Prostate gland (tissue), 2 donors: ENCODE data around the gene USP34.

Experiments
- POLR2AphosphoS5 ChIP-seq: sonication (generic); formaldehyde crosslinking; IDR thresholded peaks from one replicate; pipeline ENCODE4 v1.6.1; 2017; ENCODE audit warnings: antibody characterized with exemption
- TF ChIP-seq, protein P1 (sequence below), 4 experiments: fragments of 200-600 bp in 2 of 4; fragments of 450-650 bp in 2 of 4; sonication (generic) in 2 of 4; IDR thresholded peaks; 1 replicate in 3 of 4; 2 replicates in 1 of 4; pipeline ENCODE4 v1.5.1; 2016 to 2019; ENCODE audit warnings: antibody characterized with exemption in 4 of 4, mild to moderate bottlenecking in 2 of 4, moderate library complexity in 2 of 4

GRCh38 chr2:61157371-61158003 lies 313.4 kb downstream of the USP34 start:
- TF ChIP-seq, protein P1, sequence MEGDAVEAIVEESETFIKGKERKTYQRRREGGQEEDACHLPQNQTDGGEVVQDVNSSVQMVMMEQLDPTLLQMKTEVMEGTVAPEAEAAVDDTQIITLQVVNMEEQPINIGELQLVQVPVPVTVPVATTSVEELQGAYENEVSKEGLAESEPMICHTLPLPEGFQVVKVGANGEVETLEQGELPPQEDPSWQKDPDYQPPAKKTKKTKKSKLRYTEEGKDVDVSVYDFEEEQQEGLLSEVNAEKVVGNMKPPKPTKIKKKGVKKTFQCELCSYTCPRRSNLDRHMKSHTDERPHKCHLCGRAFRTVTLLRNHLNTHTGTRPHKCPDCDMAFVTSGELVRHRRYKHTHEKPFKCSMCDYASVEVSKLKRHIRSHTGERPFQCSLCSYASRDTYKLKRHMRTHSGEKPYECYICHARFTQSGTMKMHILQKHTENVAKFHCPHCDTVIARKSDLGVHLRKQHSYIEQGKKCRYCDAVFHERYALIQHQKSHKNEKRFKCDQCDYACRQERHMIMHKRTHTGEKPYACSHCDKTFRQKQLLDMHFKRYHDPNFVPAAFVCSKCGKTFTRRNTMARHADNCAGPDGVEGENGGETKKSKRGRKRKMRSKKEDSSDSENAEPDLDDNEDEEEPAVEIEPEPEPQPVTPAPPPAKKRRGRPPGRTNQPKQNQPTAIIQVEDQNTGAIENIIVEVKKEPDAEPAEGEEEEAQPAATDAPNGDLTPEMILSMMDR (IDR thresholded peaks at IDR 0.05), result no peak
- no peak for TF ChIP-seq POLR2AphosphoS5
